ENCODE data around the gene GLIS1. TPM values are rescaled to one million over a fixed set of nuclear protein-coding genes. Genes with fewer than 3 reads are reported as not detected.

The GLIS1 gene
- polyA plus RNA-seq, 3 donors: not detected

GRCh38 chr1:53725238-53725689, 13.7 kb downstream of the GLIS1 start:
- no peak for DNase-seq
- no peak overlapping the region for H3K9ac ChIP-seq (ENCODE audit: insufficient read depth, low read length, poor library complexity, severe bottlenecking)
- no peaks in the 10 kb centered on the region for H3K36me3 ChIP-seq (replicated peaks in 1 of 2; ENCODE audit: control insufficient read depth in 1 of 2, insufficient read depth in 2 of 2, low read length in 2 of 2)
- 61% methylated on average over 6 of the region's 6 CpGs for WGBS (ENCODE audit: insufficient coverage)
- Mint-ChIP-seq H3K4me1 (no peaks in the 10 kb centered on the region), H3K36me3 (no peaks in the 10 kb centered on the region), H3K27ac (no peak overlapping the region), H3K4me3 (no peak overlapping the region), H3K27me3 (ENCODE audit: low read depth in 3 of 3) (peaks cover 2 to 5% (median 3%) of the 10 kb centered on the region in 3 donors), H3K9me3 (no peaks in the 10 kb centered on the region)
- H3K4me2 ChIP-seq (replicated peaks; ENCODE audit: extremely low read depth, low read length, poor library complexity, severe bottlenecking): no peak overlapping the region
- TF ChIP-seq, protein P1, sequence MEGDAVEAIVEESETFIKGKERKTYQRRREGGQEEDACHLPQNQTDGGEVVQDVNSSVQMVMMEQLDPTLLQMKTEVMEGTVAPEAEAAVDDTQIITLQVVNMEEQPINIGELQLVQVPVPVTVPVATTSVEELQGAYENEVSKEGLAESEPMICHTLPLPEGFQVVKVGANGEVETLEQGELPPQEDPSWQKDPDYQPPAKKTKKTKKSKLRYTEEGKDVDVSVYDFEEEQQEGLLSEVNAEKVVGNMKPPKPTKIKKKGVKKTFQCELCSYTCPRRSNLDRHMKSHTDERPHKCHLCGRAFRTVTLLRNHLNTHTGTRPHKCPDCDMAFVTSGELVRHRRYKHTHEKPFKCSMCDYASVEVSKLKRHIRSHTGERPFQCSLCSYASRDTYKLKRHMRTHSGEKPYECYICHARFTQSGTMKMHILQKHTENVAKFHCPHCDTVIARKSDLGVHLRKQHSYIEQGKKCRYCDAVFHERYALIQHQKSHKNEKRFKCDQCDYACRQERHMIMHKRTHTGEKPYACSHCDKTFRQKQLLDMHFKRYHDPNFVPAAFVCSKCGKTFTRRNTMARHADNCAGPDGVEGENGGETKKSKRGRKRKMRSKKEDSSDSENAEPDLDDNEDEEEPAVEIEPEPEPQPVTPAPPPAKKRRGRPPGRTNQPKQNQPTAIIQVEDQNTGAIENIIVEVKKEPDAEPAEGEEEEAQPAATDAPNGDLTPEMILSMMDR (IDR thresholded peaks at IDR 0.05): no peak
- intact Hi-C loops (cut with micrococcal nuclease): no loop called here
- H3K27ac ChIP-seq (ENCODE audit: low read depth in 1 of 2, low read length in 2 of 2): no peak overlapping the region
- no peaks in the 10 kb centered on the region for H3K4me1 ChIP-seq (ENCODE audit: control insufficient read depth in 1 of 2, insufficient read depth in 2 of 2, low read length in 2 of 2)
- no peaks in the 10 kb centered on the region for H3K9me3 ChIP-seq (replicated peaks in 1 of 2; ENCODE audit: control insufficient read depth in 1 of 2, insufficient read depth in 1 of 2, low read length in 2 of 2)
- H3K79me2 ChIP-seq (ENCODE audit: insufficient read depth, low read length): no peaks in the 10 kb centered on the region
- H4K20me1 ChIP-seq (ENCODE audit: insufficient read depth, low read length): no peaks in the 10 kb centered on the region
- H3K27me3 ChIP-seq (ENCODE audit: control insufficient read depth in 2 of 2, insufficient read depth in 2 of 2, low read length in 2 of 2): no peaks in the 10 kb centered on the region
- no peak overlapping the region for H3K4me3 ChIP-seq (replicated peaks in 1 of 3; ENCODE audit: low read depth in 2 of 3, low read length in 3 of 3)
- no peak overlapping the region for H2AFZ ChIP-seq (ENCODE audit: insufficient read depth, low read depth, low read length, poor library complexity, severe bottlenecking)

DNA sequence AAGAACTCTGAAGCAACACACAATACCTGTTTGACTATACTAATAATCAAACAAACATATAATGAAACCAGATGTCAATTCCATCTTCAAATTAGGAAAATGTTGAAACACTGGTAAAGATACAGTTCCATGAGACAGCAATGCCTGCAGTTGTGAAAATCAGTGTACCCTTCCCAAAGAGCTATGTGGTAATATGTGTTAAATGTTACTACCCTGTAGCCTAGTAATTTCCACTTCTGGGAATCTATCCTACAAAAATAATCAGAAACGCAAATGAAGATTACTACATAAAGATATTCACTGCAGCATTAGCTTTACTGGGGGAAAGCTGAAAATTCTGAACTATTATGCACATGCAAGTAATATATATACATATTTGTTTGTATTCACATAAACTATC, 16.9 kb downstream of the GLIS1 start:
- H3K36me3 ChIP-seq (replicated peaks in 1 of 2; ENCODE audit: control insufficient read depth in 1 of 2, insufficient read depth in 2 of 2, low read length in 2 of 2): no peaks in the 10 kb centered on the region
- Mint-ChIP-seq H3K4me3 (no peak overlapping the region), H3K36me3 (no peaks in the 10 kb centered on the region), H3K27me3 (ENCODE audit: low read depth in 3 of 3) (peaks cover 0 to 3% (median 2%) of the 10 kb centered on the region in 3 donors), H3K4me1 (no peaks in the 10 kb centered on the region), H3K9me3 (no peaks in the 10 kb centered on the region), H3K27ac (no peak overlapping the region)
- no peak for DNase-seq
- TF ChIP-seq, protein P1 (IDR thresholded peaks at IDR 0.05): no peak
- no peaks in the 10 kb centered on the region for H3K79me2 ChIP-seq (ENCODE audit: insufficient read depth, low read length)
- no peak overlapping the region for H3K9ac ChIP-seq (ENCODE audit: insufficient read depth, low read length, poor library complexity, severe bottlenecking)
- H3K27ac ChIP-seq (ENCODE audit: low read depth in 1 of 2, low read length in 2 of 2): no peak overlapping the region
- no peak overlapping the region for H3K4me3 ChIP-seq (replicated peaks in 1 of 3; ENCODE audit: low read depth in 2 of 3, low read length in 3 of 3)
- H3K9me3 ChIP-seq (replicated peaks in 1 of 2; ENCODE audit: control insufficient read depth in 1 of 2, insufficient read depth in 1 of 2, low read length in 2 of 2): no peaks in the 10 kb centered on the region
- WGBS (ENCODE audit: insufficient coverage): no CpG with 5 or more reads among the region's 1 CpG
- H3K4me2 ChIP-seq (replicated peaks; ENCODE audit: extremely low read depth, low read length, poor library complexity, severe bottlenecking): no peak overlapping the region
- H4K20me1 ChIP-seq (ENCODE audit: insufficient read depth, low read length): no peaks in the 10 kb centered on the region
- intact Hi-C loops (cut with micrococcal nuclease): no loop called here
- no peaks in the 10 kb centered on the region for H3K27me3 ChIP-seq (ENCODE audit: control insufficient read depth in 2 of 2, insufficient read depth in 2 of 2, low read length in 2 of 2)
- no peaks in the 10 kb centered on the region for H3K4me1 ChIP-seq (ENCODE audit: control insufficient read depth in 1 of 2, insufficient read depth in 2 of 2, low read length in 2 of 2)
- H2AFZ ChIP-seq (ENCODE audit: insufficient read depth, low read depth, low read length, poor library complexity, severe bottlenecking): no peak overlapping the region
